Pancreas (tissue), 10 donors: Measurements from ENCODE around the gene NLRP6. TPM values are rescaled to one million over a fixed set of nuclear protein-coding genes. Genes with fewer than 3 reads are reported as not detected.
"Not testable (repeated sequence)": the region's sequence is repeated elsewhere in the genome, so short reads cannot be mapped to it uniquely, and the experiment has no call there.

Experiments used
- ATAC-seq, 4 donors: fragments of 200-7000 bp; cut with Tn5 transposase; one replicate each; pipeline versions ENCODE4 v1.8.0 to v1.9.1; 2020; ENCODE audit warnings: mild to moderate bottlenecking in 4 of 4, moderate library complexity in 4 of 4
- DNase-seq, 6 donors: peaks; one replicate each; pipeline ENCODE4 v3.0.0-alpha.2; 2020
- FAIRE-seq: peaks from 2 replicates; lab custom pipeline; 2012; peaks lifted over from hg19 to GRCh38; lab: Jason Lieb, UNC
- H3K27ac ChIP-seq, 4 donors: fragments of 200-600 bp; sonication (generic); 1 replicate in 3 of 4; 2 replicates in 1 of 4; pipeline versions ENCODE4 v1.5.0 to v1.8.0; 2020
- H3K27me3 ChIP-seq, 4 donors: fragments of 200-600 bp; one replicate each; pipeline ENCODE4 v1.8.0; 2021
- H3K36me3 ChIP-seq, 3 donors: fragments of 200-600 bp; sonication (generic) in 1 of 3; one replicate each; pipeline versions ENCODE4 v1.5.0 to v1.8.0; 2020 to 2021
- H3K4me1 ChIP-seq, 3 donors: fragments of 200-600 bp; one replicate each; pipeline ENCODE4 v1.8.0; 2021
- H3K4me3 ChIP-seq, 4 donors: fragments of 200-600 bp; sonication (generic) in 2 of 4; one replicate each; pipeline versions ENCODE4 v1.5.0 to v1.8.0; 2020 to 2021
- H3K9me3 ChIP-seq, 4 donors: fragments of 200-600 bp; one replicate each; pipeline ENCODE4 v1.8.0; 2021
- WGBS, 2 donors: extraction: QIAGEN DNeasy Blood & Tissue Kit; methylation state at CpG; one replicate each; pipeline ENCODE4 v1.1.7; 2013; 5-methylcytosine and 5-hydroxymethylcytosine counted together
- intact Hi-C, 3 donors: fragments of 100-400 bp; cut with DNase I; formaldehyde crosslinking; loops; one replicate each; pipeline versions ENCODE4 v1.11.1 to v1.14.2; 2022
- polyA plus RNA-seq, 2 donors: library from polyadenylated mRNA; stranded (reverse); fragments of 200-250 nt; gene quantifications; one replicate each; pipeline ENCODE4 v1.2.3, GENCODE V29; 2013
- total RNA-seq, 6 donors: library from RNA; stranded (reverse); fragmentation: NEBNext Ultra II Directional in 4 of 6; extraction: Animal tissue kit (Norgen Biotek cat#: 25700) in 4 of 6; gene quantifications; one replicate each; pipeline versions ENCODE4 v1.2.1 to v1.2.4, GENCODE V29; 2021 to 2023
- TF ChIP-seq, protein P1 (sequence below), 4 donors: fragments of 200-600 bp; sonication (generic) in 3 of 4; IDR thresholded peaks; one replicate each; pipeline versions ENCODE4 v1.5.0 to v1.8.0; 2021; ENCODE audit warnings: antibody characterized with exemption in 4 of 4
- donor health status: healthy with polysubstance abuse.
- donor health status: DM: no; HTN: no; CAD: no; lungs with moderate emphysema.
- donor health status: DM: no; HTN: no; CAD: no.
- donor health status: control.
- donor health status: control.
- donor health status: Bipolar disorder and iron deficiency.
- donor health status: DM: yes; HTN: yes; CAD: no.
- donor health status: DM: no; HTN: no; CAD: no.
- donor health status: DM: no; HTN: no; CAD: no.
- donor health status: DM: yes; HTN: yes; CAD: no.

Gene NLRP6
- total and polyA plus RNA-seq, 8 donors, result 0.05 to 0.23 (median 0.19) TPM; not detected in 2

DNA sequence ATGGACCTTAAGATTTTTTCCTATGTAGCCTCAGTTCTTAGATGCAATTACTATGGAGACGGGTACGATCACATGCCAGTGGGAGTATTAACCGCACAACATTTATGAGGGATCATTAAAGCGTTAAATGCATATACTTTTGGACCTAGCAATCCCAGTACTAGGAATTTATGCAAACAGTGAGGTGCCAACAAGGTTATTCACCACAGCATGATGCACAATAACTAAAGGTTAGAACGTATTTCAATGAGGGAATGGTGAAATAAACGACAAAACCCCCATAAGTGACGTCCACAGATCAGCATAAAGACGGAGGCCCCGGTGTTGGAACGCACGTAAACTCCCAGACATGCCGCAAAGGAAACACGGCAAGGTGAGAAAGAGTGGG is 42.6 kb upstream of the NLRP6 start:
- intact Hi-C loops, result no loop called here

DNA sequence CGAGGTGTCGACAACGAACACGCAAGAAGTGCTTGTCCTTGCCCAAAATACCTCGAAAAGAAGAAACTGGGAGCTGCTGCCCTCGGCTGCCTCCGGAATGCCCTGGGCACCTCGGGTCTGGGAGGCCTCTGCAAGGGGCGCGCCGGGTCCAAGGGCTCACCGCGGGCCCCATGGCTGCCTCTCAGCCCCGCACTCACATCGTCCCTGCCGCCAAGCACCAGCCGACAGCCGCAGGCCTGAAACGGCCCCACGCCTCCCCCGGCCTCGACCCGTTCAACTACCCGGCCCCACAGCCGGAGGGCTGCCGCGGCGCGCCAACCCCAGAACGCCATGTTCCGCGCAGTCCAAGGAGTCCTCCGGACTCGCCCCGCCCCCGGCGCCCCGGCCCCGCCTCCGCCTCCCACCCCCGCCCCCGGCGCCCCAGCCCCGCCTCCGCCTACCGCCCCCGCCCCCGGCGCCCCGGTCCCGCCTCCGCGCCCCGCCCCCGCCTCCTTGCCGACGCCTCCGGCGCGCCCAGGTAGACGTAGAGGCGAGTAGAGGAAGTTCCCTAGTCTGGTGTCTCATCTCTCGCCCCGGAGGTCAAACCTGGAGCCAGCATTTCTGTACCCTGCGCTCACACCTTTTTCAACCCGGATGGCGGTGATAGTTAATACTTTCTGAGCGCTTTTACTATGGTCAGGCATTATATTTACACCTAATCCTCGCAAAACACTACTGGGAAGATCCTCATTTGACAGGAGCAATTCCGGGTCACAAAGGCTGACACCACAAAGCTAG is 42.0 kb upstream of the NLRP6 start, which contains the start of gene SIRT3:
TSS of gene SIRT3 (minus strand) at position 346 of the 777 bp plus-strand sequence. CDS start at position 332, 14 bp downstream.
- intact Hi-C loops, result no loop called here
- no peaks in the 10 kb centered on the region for H3K27me3 ChIP-seq
- H3K4me3 ChIP-seq, result peak within 1 kb of the TSS; percentile 87 to 99 (median 92)
- peaks cover 7 to 23% (median 9%) of the 10 kb centered on the region in 3 donors for H3K4me1 ChIP-seq
- H3K9me3 ChIP-seq, result no peaks in the 10 kb centered on the region
- peak; percentile 91 to 96 (median 93) for ATAC-seq
- 0% methylated on average over 42 to 68 of the region's 70 CpGs for WGBS, 2 donors
- no peaks in the 10 kb centered on the region for H3K36me3 ChIP-seq
- no peak for FAIRE-seq
- DNase-seq, result peak; percentile 84 to 94 (median 89)
- TF ChIP-seq, protein P1, sequence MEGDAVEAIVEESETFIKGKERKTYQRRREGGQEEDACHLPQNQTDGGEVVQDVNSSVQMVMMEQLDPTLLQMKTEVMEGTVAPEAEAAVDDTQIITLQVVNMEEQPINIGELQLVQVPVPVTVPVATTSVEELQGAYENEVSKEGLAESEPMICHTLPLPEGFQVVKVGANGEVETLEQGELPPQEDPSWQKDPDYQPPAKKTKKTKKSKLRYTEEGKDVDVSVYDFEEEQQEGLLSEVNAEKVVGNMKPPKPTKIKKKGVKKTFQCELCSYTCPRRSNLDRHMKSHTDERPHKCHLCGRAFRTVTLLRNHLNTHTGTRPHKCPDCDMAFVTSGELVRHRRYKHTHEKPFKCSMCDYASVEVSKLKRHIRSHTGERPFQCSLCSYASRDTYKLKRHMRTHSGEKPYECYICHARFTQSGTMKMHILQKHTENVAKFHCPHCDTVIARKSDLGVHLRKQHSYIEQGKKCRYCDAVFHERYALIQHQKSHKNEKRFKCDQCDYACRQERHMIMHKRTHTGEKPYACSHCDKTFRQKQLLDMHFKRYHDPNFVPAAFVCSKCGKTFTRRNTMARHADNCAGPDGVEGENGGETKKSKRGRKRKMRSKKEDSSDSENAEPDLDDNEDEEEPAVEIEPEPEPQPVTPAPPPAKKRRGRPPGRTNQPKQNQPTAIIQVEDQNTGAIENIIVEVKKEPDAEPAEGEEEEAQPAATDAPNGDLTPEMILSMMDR (IDR thresholded peaks at IDR 0.05), result no peak
- peak within 1 kb of the TSS; percentile 83 to 95 (median 92) for H3K27ac ChIP-seq

More for the DNA sequence above, 42.6 kb upstream of the NLRP6 start:
- TF ChIP-seq, protein P1 (IDR thresholded peaks at IDR 0.05), result no peak
- FAIRE-seq (no peak), ATAC-seq (peak; percentile 2 to 9 (median 7)), DNase-seq (no peak)
- peaks cover 7 to 23% (median 9%) of the 10 kb centered on the region in 3 donors for H3K4me1 ChIP-seq
- H3K4me3 ChIP-seq, result peak overlapping the region; percentile 87 to 99 (median 91)
- WGBS, 2 donors, result 0 to 1% methylated on average over 13 of the region's 13 CpGs
- H3K9me3 ChIP-seq, result no peaks in the 10 kb centered on the region
- no peaks in the 10 kb centered on the region for H3K27me3 ChIP-seq
- H3K36me3 ChIP-seq, result no peaks in the 10 kb centered on the region
- H3K27ac ChIP-seq, result peak overlapping the region; percentile 64 to 78 (median 76)

DNA sequence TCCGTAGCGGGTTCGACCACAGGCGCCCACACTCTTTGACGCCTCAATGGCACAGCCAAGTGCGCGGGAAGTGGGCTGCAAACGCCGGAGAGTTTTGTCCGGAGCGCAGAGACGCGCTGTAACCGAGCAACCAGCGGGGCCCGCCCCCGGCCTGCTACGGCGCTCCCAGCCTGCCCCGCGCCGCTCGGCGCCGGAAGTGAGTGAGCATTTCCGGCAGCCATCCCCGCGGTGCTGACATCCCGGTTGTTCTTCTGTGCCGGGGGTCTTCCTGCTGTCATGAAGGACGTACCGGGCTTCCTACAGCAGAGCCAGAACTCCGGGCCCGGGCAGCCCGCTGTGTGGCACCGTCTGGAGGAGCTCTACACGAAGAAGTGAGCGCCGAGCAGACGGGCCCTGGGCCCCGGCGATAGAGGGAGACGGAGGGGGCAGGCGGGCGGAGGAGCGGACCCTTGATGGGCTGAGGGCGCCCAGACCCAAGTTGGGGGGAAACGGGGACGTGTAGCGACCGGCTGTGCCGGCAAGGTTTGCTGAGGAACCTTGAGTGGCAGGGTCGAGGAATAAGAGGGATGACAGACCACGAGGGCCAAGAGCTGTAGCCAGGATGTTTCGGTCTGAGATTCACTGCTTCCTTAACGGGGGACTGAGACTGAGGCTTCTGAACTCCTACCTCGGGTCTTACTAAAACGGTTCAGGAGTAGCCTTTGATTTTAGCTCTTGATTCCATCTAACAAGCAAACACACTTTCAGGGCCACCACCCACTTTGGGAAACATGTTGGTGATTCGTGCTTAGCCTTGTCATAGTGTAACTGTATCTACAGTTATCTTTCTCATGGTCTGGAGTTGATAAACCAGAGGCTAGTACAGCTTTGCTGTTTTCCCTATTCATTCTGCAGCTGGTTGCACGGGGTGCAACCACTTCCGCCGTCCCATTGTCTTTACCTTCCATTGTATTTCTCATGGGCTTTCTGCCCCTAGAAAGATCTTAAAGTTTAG is 41.1 kb upstream of the NLRP6 start, which contains the start of gene PSMD13:
TSS of gene PSMD13 (plus strand) at position 203 of the 994 bp plus-strand sequence. CDS start at position 277, 74 bp downstream.
- WGBS, 2 donors, result 1% methylated on average over 62 of the region's 62 CpGs
- DNase-seq, result peak; percentile 80 to 93 (median 84)
- Histone ChIP-seq H3K27me3 (no peaks in the 10 kb centered on the region), H3K27ac (peak within 1 kb of the TSS; percentile 83 to 95 (median 92)), H3K9me3 (no peaks in the 10 kb centered on the region), H3K4me1 (peaks cover 7 to 23% (median 9%) of the 10 kb centered on the region in 3 donors), H3K4me3 (peak within 1 kb of the TSS; percentile 87 to 99 (median 92)), H3K36me3 (no peaks in the 10 kb centered on the region)
- FAIRE-seq, result no peak
- TF ChIP-seq, protein P1 (IDR thresholded peaks at IDR 0.05), result no peak
- intact Hi-C loops, result no loop called here
- ATAC-seq, result peak; percentile 92 to 97 (median 92)

DNA sequence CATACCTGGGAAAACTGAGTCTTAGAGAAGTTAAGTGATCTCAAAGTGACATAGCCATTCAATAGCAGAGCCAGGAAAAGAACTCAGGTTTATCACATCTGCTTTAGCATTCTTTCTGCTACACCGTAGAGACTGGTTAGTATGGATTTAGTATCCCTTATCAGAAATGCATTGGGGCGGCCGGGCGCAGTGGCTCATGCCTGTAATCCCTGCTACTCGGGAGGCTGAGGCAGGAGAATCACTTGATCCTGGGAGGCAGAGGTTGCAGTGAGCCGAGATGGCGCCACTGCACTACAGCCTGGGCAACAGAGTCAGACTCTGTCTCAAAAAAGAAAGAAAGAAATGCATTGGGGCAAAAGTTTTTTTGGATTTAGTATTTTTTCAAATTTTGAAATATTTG is 39.9 kb upstream of the NLRP6 start:
- H3K4me3 ChIP-seq, H3K36me3 ChIP-seq, FAIRE-seq, H3K27me3 ChIP-seq, H3K27ac ChIP-seq, DNase-seq, H3K9me3 ChIP-seq, ATAC-seq, intact Hi-C loops: not testable (repeated sequence)
- H3K4me1 ChIP-seq, result peaks cover 7 to 23% (median 9%) of the 10 kb centered on the region in 3 donors
- 70 to 77% methylated on average over 7 of the region's 7 CpGs for WGBS, 2 donors

DNA sequence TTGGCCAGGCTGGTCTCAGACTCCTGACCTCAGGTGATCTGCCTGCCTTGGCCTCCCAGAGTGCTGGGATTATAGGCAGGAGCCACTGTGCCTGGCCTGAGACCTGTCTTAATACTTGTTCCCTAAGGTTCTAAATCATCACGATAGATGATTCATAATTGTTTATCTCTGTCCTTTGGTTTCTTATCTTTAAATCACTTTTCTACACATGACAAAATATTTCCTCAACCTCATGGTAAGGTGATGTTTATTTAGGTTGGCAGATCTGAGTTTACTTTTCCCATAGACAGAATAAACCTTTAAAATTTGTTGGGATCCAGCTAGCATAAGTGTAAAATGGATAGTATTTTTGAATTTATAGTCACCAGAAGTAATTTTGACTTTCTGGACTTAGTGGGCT is 37.9 kb upstream of the NLRP6 start:
- Histone ChIP-seq H3K9me3 (no peaks in the 10 kb centered on the region), H3K4me3 (no peak overlapping the region), H3K27ac (no peak overlapping the region), H3K27me3 (no peaks in the 10 kb centered on the region), H3K36me3 (peaks cover 0 to 17% (median 0%) of the 10 kb centered on the region in 3 donors), H3K4me1 (peaks cover 4 to 18% (median 7%) of the 10 kb centered on the region in 3 donors)
- DNase-seq (no peak), FAIRE-seq (no peak), ATAC-seq (no peak)
- WGBS, 2 donors, result 25 to 38% methylated on average over 1 of the region's 1 CpG
- TF ChIP-seq, protein P1 (IDR thresholded peaks at IDR 0.05), result no peak
- intact Hi-C loops, result no loop called here
